GM12864 (cell line): ENCODE data around the gene ELAC1.

ENCODE experiments used
- DNase-seq: peaks from one replicate; pipeline ENCODE4 v3.0.0-alpha.2; 2011; ENCODE audit warnings: low read depth
- H3K4me3 ChIP-seq: 2 replicates; pipeline ENCODE4 v1.5.1; 2011; ENCODE audit warnings: mild to moderate bottlenecking, low read depth, low read length, control low read depth
- TF ChIP-seq, protein P1 (sequence below): IDR thresholded peaks from 2 replicates; pipeline ENCODE4 v1.5.1; 2011; ENCODE audit warnings: low read depth, mild to moderate bottlenecking, moderate library complexity, low read length, control low read depth, inconsistent platforms; ENCODE audit errors: missing control alignments

Gene ELAC1

DNA sequence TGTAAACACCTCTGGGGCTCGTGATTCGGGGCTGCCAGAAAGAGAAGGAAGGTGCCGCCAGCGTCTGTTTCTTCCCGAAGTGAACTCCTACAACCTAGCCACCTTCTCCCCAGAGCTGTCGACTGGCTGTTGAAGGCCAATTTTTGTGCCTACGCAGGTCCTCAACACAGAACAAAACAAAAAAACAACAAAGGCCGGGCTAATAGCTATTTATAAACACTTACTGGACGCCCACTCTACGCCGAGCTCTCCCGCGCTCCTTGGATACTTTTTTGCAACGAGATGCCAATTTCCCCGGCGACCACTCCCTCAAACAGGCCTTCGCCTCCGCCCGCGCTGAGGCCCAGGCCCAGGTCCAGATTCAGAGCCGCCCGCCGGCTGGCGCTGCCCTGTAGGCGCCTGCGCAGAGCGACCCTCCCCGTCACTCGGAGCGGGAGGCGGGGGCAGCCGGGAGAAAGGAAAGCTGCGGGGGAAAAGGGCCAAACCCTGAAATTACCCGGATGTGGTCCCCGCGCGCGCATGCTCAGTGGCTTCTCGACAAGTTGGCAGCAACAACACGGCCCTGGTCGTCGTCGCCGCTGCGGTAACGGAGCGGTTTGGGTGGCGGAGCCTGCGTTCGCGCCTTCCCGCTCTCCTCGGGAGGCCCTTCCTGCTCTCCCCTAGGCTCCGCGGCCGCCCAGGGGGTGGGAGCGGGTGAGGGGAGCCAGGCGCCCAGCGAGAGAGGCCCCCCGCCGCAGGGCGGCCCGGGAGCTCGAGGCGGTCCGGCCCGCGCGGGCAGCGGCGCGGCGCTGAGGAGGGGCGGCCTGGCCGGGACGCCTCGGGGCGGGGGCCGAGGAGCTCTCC lies 62.1 kb downstream of the ELAC1 start, which contains the start of gene SMAD4:
TSS of gene SMAD4 (plus strand) at position 520 of the 843 bp plus-strand sequence. CDS start 16,834 bp downstream, outside the sequence.
- TF ChIP-seq, protein P1, sequence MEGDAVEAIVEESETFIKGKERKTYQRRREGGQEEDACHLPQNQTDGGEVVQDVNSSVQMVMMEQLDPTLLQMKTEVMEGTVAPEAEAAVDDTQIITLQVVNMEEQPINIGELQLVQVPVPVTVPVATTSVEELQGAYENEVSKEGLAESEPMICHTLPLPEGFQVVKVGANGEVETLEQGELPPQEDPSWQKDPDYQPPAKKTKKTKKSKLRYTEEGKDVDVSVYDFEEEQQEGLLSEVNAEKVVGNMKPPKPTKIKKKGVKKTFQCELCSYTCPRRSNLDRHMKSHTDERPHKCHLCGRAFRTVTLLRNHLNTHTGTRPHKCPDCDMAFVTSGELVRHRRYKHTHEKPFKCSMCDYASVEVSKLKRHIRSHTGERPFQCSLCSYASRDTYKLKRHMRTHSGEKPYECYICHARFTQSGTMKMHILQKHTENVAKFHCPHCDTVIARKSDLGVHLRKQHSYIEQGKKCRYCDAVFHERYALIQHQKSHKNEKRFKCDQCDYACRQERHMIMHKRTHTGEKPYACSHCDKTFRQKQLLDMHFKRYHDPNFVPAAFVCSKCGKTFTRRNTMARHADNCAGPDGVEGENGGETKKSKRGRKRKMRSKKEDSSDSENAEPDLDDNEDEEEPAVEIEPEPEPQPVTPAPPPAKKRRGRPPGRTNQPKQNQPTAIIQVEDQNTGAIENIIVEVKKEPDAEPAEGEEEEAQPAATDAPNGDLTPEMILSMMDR, result no peak
- H3K4me3 ChIP-seq, result peak within 1 kb of the TSS; percentile 69
- peak; percentile 82 for DNase-seq

DNA sequence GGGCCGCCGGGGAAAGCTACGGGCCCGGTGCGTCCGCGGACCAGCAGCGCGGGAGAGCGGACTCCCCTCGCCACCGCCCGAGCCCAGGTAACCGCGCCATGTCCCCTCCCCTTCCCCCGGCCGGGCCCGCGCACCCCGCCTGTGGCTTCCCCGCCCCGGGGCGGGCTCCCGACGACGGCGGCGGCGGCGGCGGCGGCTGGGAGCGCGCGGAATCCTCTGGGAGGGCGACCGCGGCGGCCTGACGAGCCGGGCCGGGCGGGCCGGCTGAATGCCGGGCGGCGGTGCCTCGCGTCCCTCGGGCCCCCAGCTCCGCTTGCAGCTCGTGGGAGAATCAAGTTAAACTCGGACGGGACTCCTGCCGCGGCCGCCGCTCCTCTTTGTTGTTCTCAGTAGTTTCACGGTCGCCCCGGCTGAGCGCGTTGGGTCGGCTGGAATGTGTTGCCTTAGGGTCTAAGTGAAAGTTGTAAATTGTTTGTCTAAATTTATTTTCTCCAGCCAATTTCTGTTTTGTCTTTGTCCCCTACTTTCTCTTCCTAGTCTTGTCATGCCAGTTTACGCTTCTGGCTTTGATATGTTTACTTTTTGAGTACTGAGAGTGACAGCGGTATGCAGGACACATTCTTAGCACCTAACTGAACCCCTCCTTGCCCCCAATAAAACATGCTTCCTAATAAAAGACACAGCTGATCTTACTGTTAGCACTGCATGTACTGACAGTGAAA lies 62.9 kb downstream of the ELAC1 start:
- DNase-seq, result no peak
- TF ChIP-seq, protein P1, result no peak
- peak overlapping the region; percentile 69 for H3K4me3 ChIP-seq

DNA sequence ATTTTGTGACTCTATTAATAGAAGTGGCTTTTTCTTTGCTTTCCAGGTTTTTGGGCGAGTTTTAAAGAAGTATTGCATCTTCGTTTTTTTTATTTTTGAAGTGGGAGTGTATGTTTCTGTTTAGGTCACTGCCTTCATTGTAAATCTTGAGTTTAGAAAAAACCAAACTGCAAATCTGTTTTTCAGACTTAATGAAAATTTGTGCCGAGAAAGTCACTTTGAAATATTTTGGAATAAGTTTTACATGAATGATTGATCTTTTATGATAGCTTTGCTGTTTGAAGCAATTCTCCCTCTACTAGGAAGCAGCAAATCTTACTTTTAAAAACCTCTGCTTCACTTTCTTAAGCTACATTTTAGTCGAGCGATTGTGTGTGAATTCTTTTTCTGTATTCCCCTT lies 64.4 kb downstream of the ELAC1 start:
- H3K4me3 ChIP-seq, result no peak overlapping the region
- no peak for DNase-seq
- TF ChIP-seq, protein P1, result no peak

DNA sequence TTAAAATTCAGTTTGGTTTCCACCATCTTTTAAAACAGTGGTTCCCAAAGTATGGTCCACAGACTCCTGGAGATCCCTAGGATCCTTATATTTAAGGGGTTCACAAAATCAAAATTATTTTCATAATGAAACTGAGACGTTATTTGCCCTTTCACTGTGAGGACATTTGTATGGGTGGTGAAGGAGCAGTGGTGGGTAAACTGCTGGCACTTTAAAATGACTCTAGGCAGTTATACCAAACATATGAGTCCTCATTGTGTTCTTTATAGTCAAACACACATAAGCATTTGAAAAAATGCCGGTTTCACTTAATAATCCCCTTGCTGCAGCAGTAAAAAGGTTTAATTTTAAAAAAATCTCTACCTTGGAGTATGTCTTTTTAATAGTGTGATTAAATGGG lies 69.4 kb downstream of the ELAC1 start:
- H3K4me3 ChIP-seq, result no peak overlapping the region
- TF ChIP-seq, protein P1, result no peak
- DNase-seq, result no peak
